ENCODE results near the gene SP5. TPM values are rescaled to one million over a fixed set of nuclear protein-coding genes. Genes with fewer than 3 reads are reported as not detected.

SP5 gene
- total and polyA plus RNA-seq, 2 donors (not counting 1 experiment from before 2014, with no cell fraction given), result not detected

- no peaks in the 10 kb centered on the region for H3K79me2 ChIP-seq (ENCODE audit: control insufficient read depth, insufficient read depth, low read length)
- H3K9me3 Mint-ChIP-seq (ENCODE audit: insufficient read depth), result peaks cover 7% of the 10 kb centered on the region
- H2AFZ ChIP-seq (ENCODE audit: insufficient read depth, low read depth, low read length, poor library complexity, severe bottlenecking), result no peak overlapping the region
- no peak overlapping the region for H3K27ac Mint-ChIP-seq
- no peaks in the 10 kb centered on the region for H3K4me1 ChIP-seq (ENCODE audit: control insufficient read depth in 2 of 2, insufficient read depth in 2 of 2, low read length in 2 of 2)
- CTCF ChIA-PET, result no interaction called here
- TF ChIP-seq CTCF (IDR thresholded peaks at IDR 0.05) (no peak), EZH2 (IDR thresholded peaks at IDR 0.05; ENCODE audit: borderline replicate concordance, insufficient read depth, low read depth, low read length, poor library complexity, severe bottlenecking) (no peak)
- no peak overlapping the region for H3K4me3 ChIP-seq (ENCODE audit: control extremely low read depth in 1 of 5, extremely low read depth in 1 of 5, insufficient read depth in 1 of 5, low read depth in 2 of 5, low read length in 4 of 5)
- no peak for ATAC-seq (ENCODE audit: low read depth)
- no peak overlapping the region for H3K4me3 Mint-ChIP-seq
- POLR2A ChIA-PET, result no interaction called here
- H4K20me1 ChIP-seq (ENCODE audit: control insufficient read depth, insufficient read depth, low read length, poor library complexity, severe bottlenecking), result no peaks in the 10 kb centered on the region
- no peak for DNase-seq
- H3K36me3 ChIP-seq (replicated peaks in 1 of 2; ENCODE audit: control extremely low read depth in 1 of 2, control insufficient read depth in 1 of 2, extremely low read depth in 1 of 2, insufficient read depth in 2 of 2, low read length in 1 of 2), result no peaks in the 10 kb centered on the region
- H3K4me1 Mint-ChIP-seq, result no peaks in the 10 kb centered on the region
- peaks cover 0 to 17% (median 5%) of the 10 kb centered on the region in 4 experiments for H3K27me3 ChIP-seq (replicated peaks in 1 of 4; ENCODE audit: control extremely low read depth in 1 of 4, control insufficient read depth in 3 of 4, insufficient read depth in 4 of 4, low read length in 3 of 4)
- H3K27me3 Mint-ChIP-seq, result peaks cover 18% of the 10 kb centered on the region
- intact Hi-C loops (cut with micrococcal nuclease), result no loop called here
- H3K27ac ChIP-seq (ENCODE audit: low read length in 2 of 2), result no peak overlapping the region
- H3K9ac ChIP-seq (ENCODE audit: low read length), result no peak overlapping the region
- H3K4me2 ChIP-seq (replicated peaks; ENCODE audit: low read depth, low read length, poor library complexity, severe bottlenecking), result no peak overlapping the region
- WGBS (ENCODE audit: insufficient coverage), result 66% methylated on average over 2 of the region's 4 CpGs
- peaks cover 0 to 6% (median 0%) of the 10 kb centered on the region in 3 donors for H3K9me3 ChIP-seq (ENCODE audit: control extremely low read depth in 1 of 3, control insufficient read depth in 2 of 3, insufficient read depth in 1 of 3, low read length in 2 of 3)
These were observed 22.7 kb downstream of the SP5 start for GRCh38 chr2:170737821-170738220.

GRCh38 chr2:170739048-170739447 is 23.9 kb downstream of the SP5 start:
- Histone ChIP-seq H3K27me3 (replicated peaks in 1 of 4; ENCODE audit: control extremely low read depth in 1 of 4, control insufficient read depth in 3 of 4, insufficient read depth in 4 of 4, low read length in 3 of 4) (peaks cover 0 to 13% (median 4%) of the 10 kb centered on the region in 4 experiments), H3K36me3 (replicated peaks in 1 of 2; ENCODE audit: control extremely low read depth in 1 of 2, control insufficient read depth in 1 of 2, extremely low read depth in 1 of 2, insufficient read depth in 2 of 2, low read length in 1 of 2) (no peaks in the 10 kb centered on the region), H3K79me2 (ENCODE audit: control insufficient read depth, insufficient read depth, low read length) (no peaks in the 10 kb centered on the region), H2AFZ (ENCODE audit: insufficient read depth, low read depth, low read length, poor library complexity, severe bottlenecking) (no peak overlapping the region), H3K9ac (ENCODE audit: low read length) (no peak overlapping the region), H3K27ac (ENCODE audit: low read length in 2 of 2) (no peak overlapping the region), H3K4me2 (replicated peaks; ENCODE audit: low read depth, low read length, poor library complexity, severe bottlenecking) (no peak overlapping the region), H3K4me1 (ENCODE audit: control insufficient read depth in 2 of 2, insufficient read depth in 2 of 2, low read length in 2 of 2) (no peaks in the 10 kb centered on the region), H3K9me3 (ENCODE audit: control extremely low read depth in 1 of 3, control insufficient read depth in 2 of 3, insufficient read depth in 1 of 3, low read length in 2 of 3) (peaks cover 0 to 6% (median 0%) of the 10 kb centered on the region in 3 donors), H3K4me3 (ENCODE audit: control extremely low read depth in 1 of 5, extremely low read depth in 1 of 5, insufficient read depth in 1 of 5, low read depth in 2 of 5, low read length in 4 of 5) (no peak overlapping the region), H4K20me1 (ENCODE audit: control insufficient read depth, insufficient read depth, low read length, poor library complexity, severe bottlenecking) (no peaks in the 10 kb centered on the region)
- Mint-ChIP-seq H3K4me1 (no peaks in the 10 kb centered on the region), H3K27ac (no peak overlapping the region), H3K27me3 (peaks cover 16% of the 10 kb centered on the region), H3K9me3 (ENCODE audit: insufficient read depth) (peaks cover 7% of the 10 kb centered on the region), H3K4me3 (no peak overlapping the region)
- DNase-seq (no peak), ATAC-seq (ENCODE audit: low read depth) (no peak)
- intact Hi-C loops (cut with micrococcal nuclease), result no loop called here
- CTCF ChIA-PET, result no interaction called here
- POLR2A ChIA-PET, result no interaction called here
- no CpG with 5 or more reads among the region's 3 CpGs for WGBS (ENCODE audit: insufficient coverage)
- TF ChIP-seq EZH2 (IDR thresholded peaks at IDR 0.05; ENCODE audit: borderline replicate concordance, insufficient read depth, low read depth, low read length, poor library complexity, severe bottlenecking), result no peak
- no peak for TF ChIP-seq CTCF (IDR thresholded peaks at IDR 0.05)

Measured in B cell (primary cell).